Fibroblast of skin of scalp (primary cell): ENCODE results near the gene GNA12.

Experiments
- DNase-seq: peaks from one replicate; pipeline ENCODE4 v3.0.0-alpha.2; 2013

GNA12 gene

DNA sequence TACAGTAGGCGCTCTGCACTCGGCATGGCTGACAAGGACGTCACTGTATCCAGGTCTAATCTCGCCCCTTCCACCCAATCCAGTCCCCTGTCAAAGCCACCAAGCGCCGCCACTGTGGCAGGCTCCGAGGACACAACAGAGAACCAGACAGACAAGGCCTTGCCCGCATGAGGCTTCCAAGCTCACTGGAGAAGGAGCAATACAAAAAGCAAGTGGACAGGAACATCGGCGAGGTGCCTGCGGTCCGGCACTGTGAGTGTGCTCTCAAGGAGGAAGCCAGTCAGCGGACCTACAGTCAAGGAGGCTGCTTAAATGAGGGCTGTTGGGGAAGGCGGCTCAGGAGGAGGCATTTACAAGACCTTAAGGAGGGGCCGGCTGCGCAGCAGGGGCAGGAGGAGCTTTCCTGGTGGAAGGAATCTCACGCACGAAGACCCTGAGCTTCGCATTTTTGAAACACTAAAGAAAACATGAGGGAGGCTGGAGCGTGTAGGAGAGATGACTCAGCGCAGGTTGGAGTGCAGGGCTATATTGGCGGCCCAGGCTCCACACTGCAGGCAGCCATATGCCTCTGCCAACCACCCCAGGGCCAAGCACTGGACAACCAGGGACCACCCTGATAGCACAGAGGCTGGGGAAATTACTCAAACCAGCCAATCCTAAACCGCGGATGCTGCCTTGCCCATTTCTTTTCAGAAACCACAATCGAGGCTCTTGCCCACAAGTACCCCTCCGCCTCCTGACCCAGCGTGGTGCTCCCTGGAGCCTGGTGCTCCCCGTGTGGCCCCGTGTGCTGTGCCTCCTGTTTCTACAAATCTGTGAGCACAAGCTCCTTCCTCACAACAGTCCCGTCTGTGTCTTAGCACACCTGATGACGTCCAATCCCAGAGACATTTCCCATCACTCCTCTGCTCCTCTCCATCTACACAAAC, 28.9 kb downstream of the GNA12 start:
- peak; percentile 50 for DNase-seq

- no peak for DNase-seq
Measured at GRCh38 chr7:2814186-2814945, 29.7 kb downstream of the GNA12 start.

- DNase-seq = no peak
Measured at GRCh38 chr7:2813350-2814185, 30.5 kb downstream of the GNA12 start.

DNA sequence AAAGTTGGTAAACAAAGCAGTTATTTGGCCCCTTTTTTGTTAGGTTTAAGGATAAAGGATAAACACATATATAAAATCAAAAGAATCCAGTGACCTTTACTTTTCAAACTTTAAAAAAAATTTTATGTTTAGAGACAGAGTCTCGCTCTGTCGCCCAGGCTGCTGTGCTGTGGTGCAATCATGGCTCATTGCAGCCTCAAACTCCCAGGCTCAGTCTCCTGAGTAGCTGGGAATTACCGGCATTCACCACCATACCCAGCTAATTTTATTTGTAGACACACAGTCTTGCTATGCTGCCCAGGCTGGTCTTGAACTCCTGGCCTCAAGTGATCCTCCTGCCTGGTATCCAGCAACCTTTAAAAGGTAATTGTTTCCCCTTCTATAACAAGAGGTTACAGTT, 31.3 kb downstream of the GNA12 start:
- no peak for DNase-seq

- DNase-seq = peak; percentile 75
Measured at GRCh38 chr7:2812114-2812487, 32.0 kb downstream of the GNA12 start.

DNA sequence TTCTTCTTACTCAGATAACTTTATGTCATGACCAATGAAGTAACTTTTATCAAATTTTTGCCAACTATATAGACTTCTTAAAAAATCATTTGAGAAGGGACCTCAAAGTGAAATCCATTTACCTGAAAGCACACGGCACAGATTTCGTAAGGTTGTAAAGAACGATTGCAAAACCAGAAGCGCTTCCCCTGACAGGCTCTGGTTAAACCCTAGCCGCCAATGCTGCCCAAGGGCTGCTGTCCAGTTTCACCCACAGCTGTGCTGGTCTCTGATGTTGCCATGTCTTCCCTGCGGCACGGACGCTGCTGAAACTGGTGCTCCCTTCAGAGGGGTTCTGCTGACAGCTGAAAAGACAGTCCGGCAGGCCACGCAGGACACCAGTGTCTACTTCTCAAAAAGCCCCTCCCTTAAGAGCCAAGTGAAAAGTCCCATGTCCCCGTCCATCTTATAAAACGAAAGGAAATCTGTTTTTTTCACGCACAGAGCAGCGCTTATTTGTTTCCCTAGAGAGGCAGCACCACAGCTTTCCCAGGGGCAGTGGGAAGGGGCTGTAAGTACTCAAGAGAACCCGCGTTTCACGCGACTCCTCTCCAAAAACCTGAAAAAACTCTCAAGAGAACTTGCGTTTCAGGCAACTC, 32.5 kb downstream of the GNA12 start:
- DNase-seq = no peak

DNA sequence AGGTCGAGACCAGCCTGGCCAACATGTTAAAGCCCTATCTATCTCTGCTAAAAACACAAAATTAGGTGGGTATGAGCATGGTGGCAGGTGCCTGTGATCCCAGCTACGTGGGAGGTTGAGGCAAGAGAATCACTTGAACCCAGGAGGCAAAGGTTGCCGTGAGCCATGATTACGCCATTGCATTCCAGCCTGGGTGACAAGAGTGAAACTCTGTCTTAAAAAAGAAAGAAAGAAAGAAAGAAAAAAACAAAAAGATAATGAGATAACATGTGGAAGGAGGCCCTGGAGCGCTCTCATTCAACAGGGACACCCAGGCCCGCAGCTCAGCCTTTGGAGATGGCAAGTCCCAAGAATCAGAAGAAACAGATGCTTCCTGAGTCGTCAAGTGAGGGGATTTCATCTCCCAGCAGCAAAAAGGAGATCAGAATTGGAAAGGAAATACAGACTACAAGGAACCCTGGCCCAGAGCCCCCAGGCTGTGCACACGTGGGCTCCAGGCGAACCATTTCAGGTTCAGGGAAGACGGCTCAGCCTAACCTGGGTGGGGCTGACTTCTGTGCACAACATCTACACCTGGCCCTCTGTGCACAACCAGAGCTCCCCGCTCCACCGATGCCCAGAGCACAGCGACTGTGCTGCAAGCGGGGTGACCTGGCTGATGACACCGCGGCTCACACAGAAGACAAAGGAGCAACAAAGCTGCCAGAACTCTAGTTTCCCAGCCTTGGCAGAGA, 33.3 kb downstream of the GNA12 start:
- DNase-seq = no peak

DNA sequence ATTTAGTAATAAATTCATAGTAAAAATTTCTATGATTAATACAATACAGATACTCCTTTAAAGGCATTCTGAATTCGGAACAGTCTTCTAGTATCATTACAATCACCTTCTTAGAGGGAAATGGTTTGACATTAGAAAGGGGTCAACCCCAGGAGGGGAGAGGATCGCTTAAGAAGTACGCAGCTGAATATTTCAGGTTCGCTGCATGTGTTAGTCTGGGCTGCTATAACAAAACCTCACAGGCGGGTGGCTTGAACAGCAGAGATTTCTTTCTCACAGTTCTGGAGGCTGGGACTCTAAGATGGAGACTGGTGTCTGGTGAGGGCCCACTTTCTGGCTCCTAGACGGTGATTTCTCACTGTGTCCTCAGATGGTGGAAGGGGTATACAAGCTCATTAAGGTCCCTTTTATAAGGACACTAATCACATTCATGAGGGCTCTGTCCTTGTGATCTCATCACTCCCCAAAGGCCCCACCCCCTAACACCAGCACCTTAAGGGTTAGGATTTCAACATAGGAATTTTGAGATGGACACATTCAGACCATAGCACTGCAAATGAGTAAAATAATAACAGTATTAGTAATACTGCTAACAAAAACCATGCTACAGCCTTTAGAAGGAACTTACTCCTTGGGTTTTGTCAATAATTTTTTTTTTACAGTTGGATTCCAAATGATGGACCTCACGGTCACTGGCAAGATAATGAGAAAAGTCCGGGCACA, 34.0 kb downstream of the GNA12 start:
- DNase-seq = peak; percentile 59

DNA sequence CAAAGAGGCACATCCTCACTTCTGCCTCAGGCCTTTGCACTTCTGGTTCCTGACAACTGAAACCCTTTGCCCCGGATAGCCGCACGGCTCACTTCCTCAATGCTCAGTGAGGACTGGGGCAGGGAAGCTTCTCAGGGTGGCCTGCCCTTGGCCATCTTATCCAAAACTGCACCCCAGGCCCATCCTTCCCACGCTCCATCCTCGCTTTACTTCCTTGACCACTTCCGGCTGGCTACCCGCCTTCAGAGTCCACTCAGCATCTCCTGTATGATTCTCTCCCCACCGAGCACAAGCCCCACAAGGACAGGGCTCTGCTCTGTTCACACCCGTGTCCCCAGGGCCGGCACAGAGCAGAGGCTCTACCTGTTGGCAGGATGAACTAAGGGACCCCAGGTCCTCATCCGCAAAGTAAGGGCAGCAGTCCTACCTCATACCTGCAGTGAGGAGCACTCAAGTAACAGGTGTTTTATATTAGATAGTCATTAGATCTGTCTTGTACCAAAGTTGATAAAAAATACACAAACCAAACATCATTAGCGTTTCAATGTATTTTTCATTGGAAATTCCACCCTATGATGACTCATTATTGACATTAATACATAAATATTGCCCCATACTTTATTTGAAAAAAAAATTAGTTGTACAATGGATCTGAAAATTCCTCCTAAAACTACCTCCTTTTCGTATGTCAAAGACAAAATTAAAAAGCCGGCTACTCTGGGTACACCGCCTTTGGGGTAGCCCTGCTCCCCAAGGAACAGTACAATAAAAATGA, 35.0 kb downstream of the GNA12 start:
- DNase-seq = no peak

GRCh38 chr7:2807845-2808772, 36.0 kb downstream of the GNA12 start:
- no peak for DNase-seq

DNA sequence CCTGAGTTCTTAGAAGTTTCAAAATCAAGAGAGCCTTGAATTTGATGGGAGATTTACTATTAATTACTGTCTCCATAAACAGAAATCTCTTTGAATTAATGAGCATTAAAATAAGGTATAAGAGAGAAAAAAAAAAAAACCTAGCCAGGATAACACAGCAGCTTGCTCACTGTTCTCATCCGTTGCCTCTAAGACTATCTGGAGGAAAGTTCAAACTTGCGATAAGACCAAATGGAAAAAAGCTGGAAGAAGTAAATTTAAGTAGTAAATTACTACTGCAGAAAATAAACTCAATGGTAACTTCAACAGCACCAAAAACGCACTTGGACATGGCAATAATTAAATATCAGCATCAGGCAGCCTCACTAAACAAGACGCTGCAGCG, 36.7 kb downstream of the GNA12 start:
- no peak for DNase-seq

- no peak for DNase-seq
Measured at GRCh38 chr7:2806571-2806970, 37.5 kb downstream of the GNA12 start.

DNA sequence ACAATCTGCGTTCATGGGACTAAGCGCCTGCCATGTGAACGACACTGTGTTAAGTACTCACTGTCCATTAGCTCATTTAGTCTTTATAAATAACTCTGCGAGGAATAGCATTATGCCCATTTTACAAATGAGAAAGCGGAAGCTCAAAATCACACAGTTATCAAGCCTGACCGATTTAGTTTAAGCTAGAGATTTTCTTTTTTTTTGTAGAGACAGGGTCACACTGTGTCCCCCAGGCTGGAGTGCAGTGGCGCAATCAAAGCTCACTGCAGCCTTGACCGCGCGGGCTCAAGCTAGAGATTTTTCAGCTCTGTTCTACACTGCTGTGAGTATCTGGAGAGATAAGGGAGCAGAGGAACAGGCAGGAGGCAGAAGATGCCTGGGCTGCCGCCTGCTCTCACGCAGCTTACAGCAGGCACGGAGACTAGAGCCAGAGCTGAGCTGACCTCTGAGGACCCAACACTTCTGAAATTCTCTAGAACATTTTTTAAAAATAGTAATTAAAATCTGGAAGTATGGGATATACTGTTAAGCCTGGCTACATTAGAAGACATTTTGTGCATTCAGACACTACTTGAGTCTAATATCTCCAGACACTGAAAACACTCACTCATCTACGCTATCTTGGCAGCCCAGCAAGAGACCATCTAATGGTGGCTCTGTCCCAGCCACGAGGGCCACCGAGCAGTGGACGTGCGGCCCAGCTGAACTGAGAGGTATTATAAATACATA, 38.7 kb downstream of the GNA12 start:
- no peak for DNase-seq

DNA sequence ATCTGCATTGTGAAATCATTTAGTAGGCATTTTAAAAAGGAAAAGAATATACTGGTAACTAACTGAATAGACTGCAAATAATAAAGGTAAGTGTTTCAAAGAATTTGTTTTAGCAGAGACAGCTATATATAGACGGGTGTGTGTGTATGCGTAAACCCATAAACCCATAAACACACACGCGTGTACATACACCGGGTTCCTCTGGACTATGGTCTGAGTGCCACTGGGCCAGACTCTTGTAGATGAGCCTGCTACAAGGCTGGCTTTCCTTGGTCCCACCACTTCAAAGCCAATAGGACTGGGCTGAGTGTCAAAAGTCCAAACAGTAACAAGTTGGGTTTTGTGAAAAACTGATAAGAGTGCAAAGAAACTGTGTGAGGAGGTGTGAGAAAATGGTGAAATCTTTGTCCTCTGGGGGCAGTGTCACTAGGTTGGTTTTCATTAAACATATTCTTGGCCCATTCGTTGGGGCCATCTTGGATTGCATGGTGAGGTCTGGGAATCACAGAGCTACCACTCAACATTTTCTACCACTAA, 39.8 kb downstream of the GNA12 start:
- no peak for DNase-seq

DNA sequence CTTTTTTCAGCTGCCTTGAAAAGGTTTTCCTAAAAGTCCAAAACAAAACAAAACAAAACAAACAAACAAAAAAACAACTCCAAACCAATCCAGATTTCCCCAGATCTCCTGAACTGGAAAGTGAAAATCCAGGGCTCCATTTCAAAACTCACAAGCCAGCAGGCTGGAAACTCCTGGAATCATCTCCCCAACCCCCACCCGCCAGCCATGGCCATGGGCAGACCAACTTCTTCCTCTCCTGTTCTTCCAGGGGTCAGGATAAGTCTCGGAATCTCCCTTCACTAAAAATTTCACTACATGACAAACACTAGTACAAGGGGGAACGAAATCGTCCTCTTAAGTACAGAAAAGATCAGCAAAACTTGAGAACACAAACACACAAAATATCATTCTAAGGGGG, 40.4 kb downstream of the GNA12 start:
- no peak for DNase-seq

DNA sequence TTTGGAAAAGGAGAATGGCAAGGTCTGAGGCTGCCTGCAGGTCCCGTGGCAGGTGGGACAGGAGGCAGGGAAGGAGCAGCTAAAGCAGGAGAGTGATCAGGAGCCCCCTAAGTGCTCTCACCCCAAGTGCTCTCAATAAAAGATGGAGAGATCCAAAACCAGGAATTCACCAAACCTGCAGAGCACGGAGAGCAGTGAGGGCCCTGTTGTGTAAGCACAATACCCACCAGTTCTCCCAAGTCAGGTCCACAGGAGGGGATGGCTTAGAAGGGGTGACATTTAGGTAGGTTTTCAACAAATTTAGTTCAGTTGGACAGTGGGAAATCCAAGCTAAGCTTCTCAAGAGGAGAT, 40.8 kb downstream of the GNA12 start:
- no peak for DNase-seq

DNA sequence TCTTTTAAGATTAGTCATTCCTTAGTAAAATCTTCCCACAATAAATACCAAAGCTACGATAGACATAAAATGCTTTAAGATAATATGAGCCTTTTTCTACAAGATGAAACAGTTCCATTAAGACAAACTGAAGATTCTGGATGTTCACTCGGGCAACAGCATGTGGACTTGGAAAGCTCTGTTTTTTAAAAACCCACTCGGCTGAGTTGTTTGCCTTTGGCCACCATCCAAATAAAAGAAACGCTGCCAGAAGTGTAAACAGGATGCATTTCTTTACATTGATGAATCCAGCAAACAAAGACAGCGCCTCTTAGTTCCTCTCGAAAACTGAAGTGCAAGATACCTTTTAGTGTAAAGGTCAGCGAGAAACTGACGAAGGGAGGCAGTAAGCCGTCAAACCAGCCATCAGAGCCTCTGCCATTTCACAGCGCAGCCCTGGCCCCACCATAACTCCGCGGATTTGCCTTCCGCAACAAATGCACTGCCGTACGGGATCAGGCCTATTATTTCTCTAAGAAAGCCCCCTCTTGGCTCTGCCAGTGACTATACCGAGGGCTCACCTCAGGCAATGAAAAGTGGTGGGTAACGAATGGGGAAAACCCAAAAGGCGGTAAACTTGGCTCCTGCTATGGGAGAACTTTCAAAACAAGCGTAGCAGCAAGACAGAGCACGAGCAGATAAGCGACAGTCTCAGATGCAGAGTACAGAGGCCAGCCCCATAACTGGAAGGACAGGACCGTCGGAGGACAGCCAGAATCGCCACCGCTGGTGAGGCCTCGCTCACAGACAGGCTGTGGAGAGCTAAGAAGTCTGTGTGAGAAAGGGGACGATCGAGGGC, 41.4 kb downstream of the GNA12 start:
- no peak for DNase-seq
